CD4-positive, alpha-beta T cell treated with Interleukin-4 for 1 hour (primary cell): ENCODE measurements around the gene CDHR3.

Experiments
- DNase-seq, 2 donors: peaks; one replicate each; pipeline ENCODE4 v3.0.0-alpha.2; 2020 to 2022

Gene CDHR3

GRCh38 chr7:106031300-106032035, 68.4 kb downstream of the CDHR3 start:
- no peak for DNase-seq

GRCh38 chr7:106032295-106032694, 69.2 kb downstream of the CDHR3 start:
- DNase-seq: no peak

DNA sequence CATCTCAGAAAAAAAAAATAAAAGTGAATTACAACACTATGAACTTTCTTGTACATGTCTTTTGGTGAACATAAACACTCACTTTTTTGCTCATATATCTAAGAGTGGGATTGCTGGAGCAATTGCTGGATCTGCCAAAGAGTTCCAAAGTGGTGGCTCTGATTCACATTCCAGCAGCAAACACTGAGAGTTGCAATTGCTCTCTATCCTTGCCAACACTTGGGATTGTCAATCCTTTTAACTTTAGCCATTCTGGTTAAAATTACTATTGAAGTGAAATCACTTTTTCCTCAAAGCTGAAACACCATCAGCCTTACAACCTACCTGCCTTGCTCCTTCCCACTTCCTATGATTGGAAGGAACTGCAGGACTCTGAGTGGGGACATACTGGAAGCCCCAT, 70.7 kb downstream of the CDHR3 start:
- DNase-seq: no peak

- DNase-seq: no peak
Observed at GRCh38 chr7:106034383-106034782, 71.3 kb downstream of the CDHR3 start.

- no peak for DNase-seq
Observed at GRCh38 chr7:106035568-106035967, 72.5 kb downstream of the CDHR3 start.

DNA sequence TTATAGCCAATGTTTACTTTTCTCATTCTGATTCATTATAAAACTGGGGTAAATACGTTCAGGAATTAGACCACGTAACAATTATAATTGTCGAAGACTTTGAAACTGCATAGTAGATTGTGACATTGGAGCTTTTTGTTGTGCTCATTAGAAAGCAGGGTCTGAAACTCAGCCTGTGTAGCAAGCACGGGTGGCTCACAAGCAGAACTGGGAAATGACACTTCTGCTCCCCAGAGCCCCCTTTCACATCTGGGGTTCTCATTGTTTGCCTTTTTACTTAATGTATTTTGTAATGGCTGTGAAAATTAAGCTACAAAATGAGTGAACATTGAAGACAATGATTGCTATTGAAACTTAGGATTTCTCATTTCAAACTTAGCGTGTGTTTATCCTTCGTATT, 72.9 kb downstream of the CDHR3 start:
- DNase-seq: no peak

GRCh38 chr7:106037489-106038176, 74.6 kb downstream of the CDHR3 start:
- DNase-seq: no peak

DNA sequence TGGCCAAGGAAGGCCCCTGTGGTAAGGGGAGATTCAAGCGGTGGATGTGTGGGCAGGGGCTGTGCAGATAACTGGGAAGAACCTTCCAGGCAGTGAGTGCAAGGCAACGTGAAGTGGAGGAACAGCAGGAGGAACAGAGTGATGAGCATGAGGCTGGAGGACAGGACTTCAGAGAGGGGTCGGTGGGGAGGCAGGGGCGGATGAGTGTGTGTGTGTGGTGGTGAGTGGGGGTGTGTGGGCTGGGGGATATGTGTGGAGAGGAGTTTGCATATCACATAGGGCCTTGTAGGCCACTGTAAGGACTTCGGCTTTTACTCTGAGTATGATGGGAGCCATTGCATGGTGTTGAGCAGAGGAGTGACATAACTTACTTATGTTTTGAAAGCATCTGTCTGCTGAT, 75.2 kb downstream of the CDHR3 start:
- no peak for DNase-seq

- no peak for DNase-seq
Observed at GRCh38 chr7:106038916-106039315, 75.9 kb downstream of the CDHR3 start.

- no peak for DNase-seq
Observed at GRCh38 chr7:106039486-106040060, 76.5 kb downstream of the CDHR3 start.

DNA sequence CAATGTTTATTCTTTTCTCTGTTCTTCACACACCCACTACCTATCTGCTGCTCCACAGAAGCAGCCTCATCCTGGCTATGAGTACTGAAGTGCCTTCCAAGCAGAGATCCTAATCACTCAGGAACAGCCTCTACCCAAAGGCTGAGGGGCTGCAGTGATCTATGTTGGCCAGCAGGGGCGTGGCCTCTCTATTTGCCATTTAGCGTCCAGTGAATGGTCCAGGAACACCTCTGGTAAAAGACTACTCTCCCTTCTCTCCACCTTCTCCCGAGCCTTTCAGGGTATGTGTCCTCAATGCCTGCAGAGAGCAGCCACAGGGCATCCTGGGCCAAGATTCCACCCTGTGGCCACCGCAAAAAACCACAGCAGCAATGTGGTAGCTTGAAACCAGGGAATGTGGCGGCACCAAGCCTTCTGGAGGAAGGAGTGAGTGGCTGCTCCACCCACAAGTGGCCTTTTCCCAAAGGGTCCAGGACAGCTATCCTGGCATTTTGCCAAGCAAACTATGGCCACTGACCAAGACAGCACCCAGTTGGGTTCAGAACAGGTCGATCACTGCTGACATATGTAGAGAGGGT, 78.2 kb downstream of the CDHR3 start:
- DNase-seq: peak; percentile 32 to 36

GRCh38 chr7:106042196-106042611, 79.1 kb downstream of the CDHR3 start:
- no peak for DNase-seq

DNA sequence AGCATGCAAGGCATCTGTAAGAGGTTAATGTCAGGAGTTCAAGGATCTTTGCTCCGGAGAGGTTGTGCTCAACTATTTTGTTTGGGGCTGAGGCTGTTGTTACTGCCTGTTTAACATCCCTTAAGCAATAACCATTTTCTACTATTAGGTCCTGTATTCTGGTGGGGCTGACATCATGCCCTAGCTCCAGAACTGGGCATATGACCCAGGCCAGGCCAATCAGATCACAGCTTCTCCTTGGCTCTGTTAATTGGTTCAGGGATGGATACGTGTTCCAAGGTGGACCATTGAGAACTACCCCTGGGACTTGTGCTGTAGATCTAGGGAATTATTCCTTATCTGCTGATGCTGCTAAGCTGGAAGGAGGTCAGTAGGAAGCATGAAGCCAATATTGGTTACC, 82.1 kb downstream of the CDHR3 start:
- DNase-seq: no peak

GRCh38 chr7:106045586-106045985, 82.5 kb downstream of the CDHR3 start:
- no peak for DNase-seq

- no peak for DNase-seq
Observed at GRCh38 chr7:106047184-106047583, 84.1 kb downstream of the CDHR3 start.

DNA sequence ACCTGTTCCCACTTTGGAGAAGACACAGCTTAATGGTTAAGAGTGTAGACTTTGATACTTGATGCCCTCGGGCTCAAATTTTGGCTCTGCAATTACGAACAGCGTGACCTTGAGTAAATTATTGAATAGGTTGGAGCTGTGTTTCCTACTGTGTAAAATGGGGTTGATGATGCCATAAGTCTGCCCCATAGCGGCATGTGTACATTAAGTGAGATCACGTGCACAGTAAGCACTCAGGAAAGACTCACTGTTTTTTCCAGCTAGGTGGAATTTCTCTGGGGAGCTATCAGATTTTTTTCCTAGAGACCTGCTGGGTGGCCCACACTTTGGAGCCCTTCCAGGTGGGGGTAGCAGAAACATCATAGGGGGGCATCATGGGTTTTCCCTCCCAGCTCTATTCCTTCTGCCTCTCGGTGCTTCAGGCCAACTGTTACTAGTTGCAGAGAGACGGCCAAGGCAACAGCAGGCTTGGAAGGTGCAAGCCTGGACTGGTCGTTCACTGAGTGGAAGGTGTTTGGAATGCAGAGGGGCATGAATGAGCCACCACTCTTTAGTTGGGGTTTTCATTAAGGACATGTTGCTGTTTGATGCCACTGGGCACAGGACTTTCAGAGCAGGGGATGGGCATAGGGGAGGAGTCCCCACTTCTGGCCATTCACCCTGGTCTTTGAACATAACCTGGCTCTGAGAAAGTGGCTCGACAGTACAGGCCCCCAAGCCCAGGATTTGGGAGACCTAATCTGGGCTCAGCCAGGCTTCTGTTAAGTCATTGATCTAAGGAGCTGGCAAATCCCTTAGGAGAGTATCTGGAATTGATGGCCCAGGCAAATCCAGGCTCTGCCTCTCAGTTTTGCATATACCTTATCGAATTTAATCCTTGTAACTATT, 85.0 kb downstream of the CDHR3 start:
- DNase-seq: no peak

DNA sequence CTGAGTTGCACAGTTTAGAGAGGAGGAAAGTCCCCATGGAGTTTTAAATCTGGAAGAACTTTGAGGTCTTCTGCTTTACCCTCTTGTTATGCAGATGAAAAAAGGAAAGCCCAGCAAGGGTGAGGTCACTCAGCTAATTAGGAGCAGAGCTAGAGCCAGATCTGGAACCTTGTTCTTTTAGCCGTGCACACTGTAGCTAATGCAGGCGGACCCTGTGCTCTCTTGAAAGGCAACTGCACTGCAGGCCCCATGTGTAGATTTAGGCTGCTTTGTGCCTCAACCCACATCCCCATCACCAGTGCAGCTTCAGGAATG, 85.6 kb downstream of the CDHR3 start:
- no peak for DNase-seq

- peak in 1 of 2 donors; percentile 62 for DNase-seq
Observed at GRCh38 chr7:106049139-106049752, 86.2 kb downstream of the CDHR3 start.

- DNase-seq: no peak
Observed at GRCh38 chr7:106050002-106050745, 87.1 kb downstream of the CDHR3 start.

- no peak for DNase-seq
Observed at GRCh38 chr7:106050746-106051117, 87.7 kb downstream of the CDHR3 start.

DNA sequence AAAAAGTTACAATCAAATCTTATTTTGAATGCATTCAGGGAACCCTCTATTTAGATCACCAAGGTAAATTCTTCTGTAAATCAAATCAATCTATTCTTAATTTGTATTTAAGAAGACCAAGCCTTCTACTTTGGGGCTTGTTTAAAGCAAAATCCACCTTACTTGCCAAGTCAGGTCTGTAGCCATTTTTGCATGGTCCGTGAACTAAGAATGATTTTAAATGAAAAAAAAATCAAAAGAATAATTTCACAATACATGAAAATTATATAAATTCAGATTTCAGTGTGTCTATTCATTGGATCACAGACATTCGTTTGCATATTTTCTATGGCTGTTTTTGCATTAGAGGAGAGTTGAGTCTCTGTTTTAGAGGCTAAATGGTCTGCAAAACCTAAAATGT, 89.6 kb downstream of the CDHR3 start:
- no peak for DNase-seq

- no peak for DNase-seq
Observed at GRCh38 chr7:106053109-106053508, 90.0 kb downstream of the CDHR3 start.
